Naive thymus-derived CD4-positive, alpha-beta T cell (primary cell): ENCODE data around the gene HOXD8. TPM values are rescaled to one million over a fixed set of nuclear protein-coding genes. Genes with fewer than 3 reads are reported as not detected.

Source experiments
- ATAC-seq: fragments of 150-1000 bp; cut with Tn5 transposase; 2 replicates; pipeline ENCODE4 v1.10.0; 2021; ENCODE audit warnings: mild to moderate bottlenecking, moderate library complexity
- CTCF ChIA-PET: fragments of 350-600 bp; sonication (Branson Sonifier 250); formaldehyde crosslinking; loops from one replicate; lab custom pipeline; 2021; ENCODE audit warnings: antibody characterized with exemption; lab: Charles Lee
- POLR2A ChIA-PET: fragments of 350-600 bp; sonication (Branson Sonifier 250); formaldehyde crosslinking; loops from one replicate; lab custom pipeline; 2021; ENCODE audit warnings: antibody characterized with exemption, inconsistent platforms; lab: Charles Lee
- DNase-seq, 9 donors: peaks; one replicate each; pipeline versions ENCODE4 v3.0.0 to v3.0.0-alpha.2; 2020 to 2022; ENCODE audit warnings: mixed read lengths in 1 of 9
- H3K27ac ChIP-seq: one replicate; pipeline ENCODE4 v1.7.0; 2013; ENCODE audit warnings: mild to moderate bottlenecking, low read depth, low read length, moderate library complexity
- H3K27me3 ChIP-seq, 2 donors: one replicate each; pipeline ENCODE4 v1.7.0; 2013; ENCODE audit warnings: low read length in 2 of 2, mild to moderate bottlenecking in 2 of 2, moderate library complexity in 2 of 2; ENCODE audit not compliant: control insufficient read depth in 2 of 2, insufficient read depth in 2 of 2
- H3K36me3 ChIP-seq, 3 experiments: 1 replicate in 2 of 3; 2 replicates in 1 of 3; pipeline ENCODE4 v1.7.0; 2013; ENCODE audit warnings: low read length in 3 of 3, mild to moderate bottlenecking in 3 of 3, moderate library complexity in 1 of 3; ENCODE audit not compliant: insufficient read depth in 3 of 3, control insufficient read depth in 2 of 3
- H3K4me1 ChIP-seq, 2 donors: one replicate each; pipeline ENCODE4 v1.7.0; 2013; ENCODE audit warnings: low read length in 2 of 2, mild to moderate bottlenecking in 2 of 2, moderate library complexity in 1 of 2; ENCODE audit not compliant: control insufficient read depth in 2 of 2, insufficient read depth in 2 of 2
- H3K4me3 ChIP-seq: 2 replicates; pipeline ENCODE4 v1.7.0; 2013; ENCODE audit warnings: mild to moderate bottlenecking, low read length
- H3K9me3 ChIP-seq, 3 experiments: 1 replicate in 2 of 3; 2 replicates in 1 of 3; pipeline ENCODE4 v1.7.0; 2013; ENCODE audit warnings: low read length in 3 of 3; ENCODE audit not compliant: control insufficient read depth in 2 of 3
- H3K27ac Mint-ChIP-seq, 9 donors: one replicate each; pipeline ENCODE4 v1.8.0; 2020 to 2022; ENCODE audit warnings: mixed read lengths in 9 of 9, mild to moderate bottlenecking in 8 of 9, moderate library complexity in 5 of 9, inconsistent platforms in 2 of 9
- H3K27me3 Mint-ChIP-seq, 5 donors: one replicate each; pipeline ENCODE4 v1.8.0; 2021 to 2022; ENCODE audit warnings: mixed read lengths in 5 of 5, mild to moderate bottlenecking in 1 of 5
- H3K36me3 Mint-ChIP-seq, 5 donors: one replicate each; pipeline ENCODE4 v1.8.0; 2020 to 2022; ENCODE audit warnings: mixed read lengths in 5 of 5, mild to moderate bottlenecking in 3 of 5, inconsistent platforms in 1 of 5
- H3K4me1 Mint-ChIP-seq, 7 donors: one replicate each; pipeline ENCODE4 v1.8.0; 2020 to 2022; ENCODE audit warnings: mixed read lengths in 7 of 7, mild to moderate bottlenecking in 3 of 7, inconsistent platforms in 1 of 7
- H3K4me3 Mint-ChIP-seq, 10 donors: one replicate each; pipeline ENCODE4 v1.8.0; 2020 to 2022; ENCODE audit warnings: mild to moderate bottlenecking in 10 of 10, mixed read lengths in 10 of 10, moderate library complexity in 6 of 10, inconsistent platforms in 2 of 10
- H3K9me3 Mint-ChIP-seq, 11 donors: one replicate each; pipeline ENCODE4 v1.8.0; 2020 to 2022; ENCODE audit warnings: mixed read lengths in 11 of 11, mild to moderate bottlenecking in 4 of 11, inconsistent platforms in 1 of 11, moderate library complexity in 1 of 11
- intact Hi-C, 2 donors: fragments of 100-400 bp; cut with micrococcal nuclease; formaldehyde crosslinking; loops; one replicate each; pipeline ENCODE4 v1.15.1; 2023
- polyA plus RNA-seq, 2 donors: library from polyadenylated mRNA; unstranded; fragments of 300-500 nt; fragmentation: Illumina TruSeq; gene quantifications; one replicate each; pipeline ENCODE4 v1.2.3, GENCODE V29; 2021
- total RNA-seq, 6 experiments: library from RNA in 5 of 6; stranded (reverse) in 5 of 6; gene quantifications; 1 replicate in 5 of 6; 2 replicates in 1 of 6; pipeline ENCODE4 v1.2.3 and lab custom pipeline; 2021 to 2026

The HOXD8 gene
- total and polyA plus RNA-seq, 7 experiments from 2014 or later, result not detected

DNA sequence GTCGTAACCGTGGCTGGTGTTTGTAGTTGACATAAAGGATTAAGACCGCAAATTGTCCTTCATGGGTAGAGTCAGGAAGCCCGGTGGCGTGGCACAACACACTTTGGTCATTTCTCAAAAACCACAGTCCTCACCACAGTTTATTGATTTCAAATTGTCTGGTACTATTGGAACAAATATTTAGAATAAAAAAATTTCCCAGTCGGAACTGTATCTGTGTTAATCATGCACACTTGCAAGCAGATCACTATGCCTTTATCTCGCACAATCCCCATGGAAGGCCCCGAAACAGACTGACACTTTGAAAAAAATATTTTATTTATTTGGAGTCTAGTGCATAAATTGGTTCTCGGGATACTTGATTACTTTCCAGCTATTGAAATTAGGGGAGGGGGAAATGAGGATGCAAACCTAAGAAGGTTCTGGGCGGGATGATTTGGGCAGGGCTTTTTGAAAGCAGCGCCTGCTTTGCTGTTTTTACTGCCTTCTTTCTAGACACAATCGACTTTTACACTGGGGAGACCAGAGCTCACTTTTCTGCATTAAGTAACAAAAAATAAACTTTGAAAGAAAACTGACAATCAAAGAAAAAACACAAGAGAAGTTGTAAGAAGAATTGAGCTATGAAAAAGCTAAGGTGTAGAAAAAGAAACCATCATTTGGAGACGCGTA lies 43.5 kb downstream of the HOXD8 start:
- Mint-ChIP-seq H3K27ac (no peak overlapping the region), H3K9me3 (peaks cover 0 to 16% (median 4%) of the 10 kb centered on the region in 11 donors), H3K4me1 (peaks cover 0 to 39% (median 20%) of the 10 kb centered on the region in 7 donors), H3K27me3 (peaks cover 82 to 97% (median 84%) of the 10 kb centered on the region in 5 donors), H3K36me3 (peaks cover 0 to 4% (median 0%) of the 10 kb centered on the region in 5 donors), H3K4me3 (peak overlapping the region in 4 of 10 donors; percentile 17 to 28 (median 21))
- ChIA-PET CTCF (no interaction called here), POLR2A (no interaction called here)
- no peak overlapping the region for H3K4me3 ChIP-seq
- no peaks in the 10 kb centered on the region for H3K4me1 ChIP-seq
- no peak overlapping the region for H3K27ac ChIP-seq
- no peaks in the 10 kb centered on the region for H3K9me3 ChIP-seq
- intact Hi-C loops, result loop anchor here in 1 of 2 donors (2.0 kb wide), 1 partner anchor 14 kb away; no protein-coding TSS in a partner anchor
- ATAC-seq, result no peak
- no peak for DNase-seq
- H3K36me3 ChIP-seq, result no peaks in the 10 kb centered on the region
- H3K27me3 ChIP-seq, result peaks cover 17 to 58% of the 10 kb centered on the region in 2 donors

- no peak overlapping the region for H3K27ac Mint-ChIP-seq
- ATAC-seq (no peak), DNase-seq (no peak)
- H3K27me3 Mint-ChIP-seq, result peaks cover 80 to 94% (median 84%) of the 10 kb centered on the region in 5 donors
- no peaks in the 10 kb centered on the region for H3K9me3 ChIP-seq
- intact Hi-C loops, result loop anchor here in 1 of 2 donors (2.0 kb wide), 1 partner anchor 13 kb away; no protein-coding TSS in a partner anchor
- H3K4me1 ChIP-seq, result no peaks in the 10 kb centered on the region
- no peak overlapping the region for H3K27ac ChIP-seq
- peaks cover 17 to 58% of the 10 kb centered on the region in 2 donors for H3K27me3 ChIP-seq
- CTCF ChIA-PET, result no interaction called here
- peaks cover 0 to 4% (median 0%) of the 10 kb centered on the region in 5 donors for H3K36me3 Mint-ChIP-seq
- POLR2A ChIA-PET, result no interaction called here
- no peak overlapping the region for H3K4me3 ChIP-seq
- peaks cover 0 to 16% (median 4%) of the 10 kb centered on the region in 11 donors for H3K9me3 Mint-ChIP-seq
- peaks cover 0 to 39% (median 20%) of the 10 kb centered on the region in 7 donors for H3K4me1 Mint-ChIP-seq
- no peaks in the 10 kb centered on the region for H3K36me3 ChIP-seq
- H3K4me3 Mint-ChIP-seq, result peak overlapping the region in 2 of 10 donors; percentile 28 to 39
Measured at GRCh38 chr2:176173567-176174381, 44.3 kb downstream of the HOXD8 start.

DNA sequence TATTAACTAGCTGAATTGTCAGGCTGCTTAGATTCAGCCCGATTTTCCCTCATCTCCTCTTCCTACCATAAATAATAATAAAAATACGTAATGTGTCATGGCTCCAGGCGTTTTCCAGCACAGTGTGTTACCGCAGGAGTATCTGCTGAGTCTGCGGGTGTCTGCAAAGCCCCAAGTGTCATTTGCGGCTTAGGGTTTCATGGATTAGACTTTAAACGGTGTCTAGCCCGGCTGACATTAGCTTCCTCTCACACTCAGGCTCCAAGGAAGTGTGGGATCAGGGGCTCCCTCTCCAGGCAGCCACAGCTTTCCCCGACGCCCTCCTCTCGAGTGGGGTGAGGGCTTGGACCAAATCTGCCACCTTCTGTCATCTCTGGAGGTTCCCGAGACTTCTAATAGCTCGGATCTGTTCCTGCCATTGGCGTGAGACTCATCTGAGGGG lies 44.9 kb downstream of the HOXD8 start:
- ChIA-PET POLR2A (no interaction called here), CTCF (no interaction called here)
- peak overlapping the region in 1 of 10 donors; percentile 72 for H3K4me3 Mint-ChIP-seq
- peaks cover 0 to 39% (median 20%) of the 10 kb centered on the region in 7 donors for H3K4me1 Mint-ChIP-seq
- Histone ChIP-seq H3K27me3 (peaks cover 20 to 61% of the 10 kb centered on the region in 2 donors), H3K4me3 (no peak overlapping the region), H3K9me3 (no peaks in the 10 kb centered on the region), H3K27ac (no peak overlapping the region), H3K4me1 (no peaks in the 10 kb centered on the region), H3K36me3 (no peaks in the 10 kb centered on the region)
- peaks cover 0 to 6% (median 0%) of the 10 kb centered on the region in 5 donors for H3K36me3 Mint-ChIP-seq
- H3K27me3 Mint-ChIP-seq, result peaks cover 84 to 94% (median 89%) of the 10 kb centered on the region in 5 donors
- DNase-seq (no peak), ATAC-seq (no peak)
- H3K9me3 Mint-ChIP-seq, result peaks cover 0 to 16% (median 4%) of the 10 kb centered on the region in 11 donors
- intact Hi-C loops, result no loop called here
- no peak overlapping the region for H3K27ac Mint-ChIP-seq

GRCh38 chr2:176174824-176175708 lies 45.6 kb downstream of the HOXD8 start:
- Histone ChIP-seq H3K36me3 (no peaks in the 10 kb centered on the region), H3K9me3 (no peaks in the 10 kb centered on the region), H3K27me3 (peaks cover 22 to 58% of the 10 kb centered on the region in 2 donors), H3K4me3 (no peak overlapping the region), H3K27ac (no peak overlapping the region), H3K4me1 (no peaks in the 10 kb centered on the region)
- Mint-ChIP-seq H3K27ac (no peak overlapping the region), H3K4me1 (peaks cover 0 to 39% (median 20%) of the 10 kb centered on the region in 7 donors), H3K4me3 (peak overlapping the region in 6 of 10 donors; percentile 12 to 72 (median 32)), H3K36me3 (peaks cover 0 to 10% (median 0%) of the 10 kb centered on the region in 5 donors), H3K9me3 (peaks cover 0 to 16% (median 2%) of the 10 kb centered on the region in 11 donors), H3K27me3 (peaks cover 84 to 94% (median 89%) of the 10 kb centered on the region in 5 donors)
- POLR2A ChIA-PET, result no interaction called here
- intact Hi-C loops, result no loop called here
- DNase-seq, result no peak
- CTCF ChIA-PET, result no interaction called here
- no peak for ATAC-seq

- Mint-ChIP-seq H3K4me3 (no peak overlapping the region), H3K4me1 (peaks cover 0 to 39% (median 20%) of the 10 kb centered on the region in 7 donors), H3K27ac (no peak overlapping the region), H3K36me3 (peaks cover 0 to 10% (median 0%) of the 10 kb centered on the region in 5 donors), H3K27me3 (peaks cover 84 to 93% (median 89%) of the 10 kb centered on the region in 5 donors), H3K9me3 (peaks cover 0 to 16% (median 2%) of the 10 kb centered on the region in 11 donors)
- ChIA-PET POLR2A (no interaction called here), CTCF (interaction anchor here (1.1 kb wide), 1 partner anchor 279 kb away, joined by 3 read pairs; no protein-coding TSS in a partner anchor)
- intact Hi-C loops, result no loop called here
- peaks cover 22 to 50% of the 10 kb centered on the region in 2 donors for H3K27me3 ChIP-seq
- DNase-seq (no peak), ATAC-seq (no peak)
- H3K4me3 ChIP-seq, result no peak overlapping the region
- no peaks in the 10 kb centered on the region for H3K4me1 ChIP-seq
- H3K9me3 ChIP-seq, result no peaks in the 10 kb centered on the region
- no peaks in the 10 kb centered on the region for H3K36me3 ChIP-seq
- H3K27ac ChIP-seq, result no peak overlapping the region
Measured at GRCh38 chr2:176175709-176176607, 46.5 kb downstream of the HOXD8 start.
